HepG2 (cell line): ENCODE data around the gene SNRPD3. TPM values are rescaled to one million over a fixed set of nuclear protein-coding genes. Genes with fewer than 3 reads are reported as not detected.

ENCODE experiments used
- ARID5B ChIP-seq: IDR thresholded peaks from 2 replicates; pipeline ENCODE4 v1.4.0; 2020; ENCODE audit warnings: mild to moderate bottlenecking, missing genetic modification reagents
- ETS1 ChIP-seq: sonication (generic); formaldehyde crosslinking; IDR thresholded peaks from 2 replicates; pipeline ENCODE4 v1.4.0; 2020; ENCODE audit warnings: missing genetic modification reagents
- ETV6 ChIP-seq: sonication (generic); formaldehyde crosslinking; conservative IDR thresholded peaks from 2 replicates; pipeline ENCODE4 v1.4.0; 2020; ENCODE audit warnings: missing genetic modification reagents
- FUBP1 ChIP-seq: sonication (generic); formaldehyde crosslinking; IDR thresholded peaks from 2 replicates; pipeline ENCODE4 v1.5.1; 2020; ENCODE audit warnings: missing genetic modification reagents, mild to moderate bottlenecking, borderline replicate concordance
- GATAD1 ChIP-seq: IDR thresholded peaks from 2 replicates; pipeline ENCODE4 v1.6.1; 2016; ENCODE audit warnings: missing genetic modification reagents, missing compliant biosample characterization
- IRX3 ChIP-seq: sonication (generic); formaldehyde crosslinking; IDR thresholded peaks from 2 replicates; pipeline ENCODE4 v1.8.1; 2023; ENCODE audit warnings: mild to moderate bottlenecking, low read depth, missing genetic modification reagents, borderline replicate concordance
- JDP2 ChIP-seq: sonication (generic); formaldehyde crosslinking; IDR thresholded peaks from 2 replicates; pipeline ENCODE4 v1.8.1; 2022; ENCODE audit warnings: missing genetic modification reagents, borderline replicate concordance
- NKX3-1 ChIP-seq: sonication (generic); formaldehyde crosslinking; IDR thresholded peaks from 2 replicates; pipeline ENCODE4 v1.5.0; 2020; ENCODE audit warnings: missing genetic modification reagents
- PRPF4 ChIP-seq: fragments of 200-400 bp; formaldehyde crosslinking; IDR thresholded peaks from 2 replicates; pipeline ENCODE4 v1.6.1; 2016; ENCODE audit warnings: low read length, low read depth; ENCODE audit not compliant: poor library complexity, severe bottlenecking
- SOX13 ChIP-seq, 3 experiments: fragments of 450-650 bp in 1 of 3; sonication (generic) in 1 of 3; formaldehyde crosslinking in 1 of 3; IDR thresholded peaks in 2 of 3; conservative IDR thresholded peaks in 1 of 3; 2 replicates each; pipeline versions ENCODE4 v1.5.0 to v1.6.1; 2016 to 2020; ENCODE audit warnings: antibody characterized with exemption in 1 of 3, mild to moderate bottlenecking in 1 of 3, missing compliant biosample characterization in 1 of 3, missing genetic modification reagents in 1 of 3, moderate library complexity in 1 of 3
- TBX2 ChIP-seq: sonication (generic); formaldehyde crosslinking; IDR thresholded peaks from 2 replicates; pipeline ENCODE4 v1.5.0; 2020; ENCODE audit warnings: missing genetic modification reagents, mild to moderate bottlenecking, borderline replicate concordance
- TP53 ChIP-seq: sonication (generic); formaldehyde crosslinking; conservative IDR thresholded peaks from 2 replicates; pipeline ENCODE4 v1.4.0; 2020; ENCODE audit warnings: missing genetic modification reagents
- USF2 ChIP-seq, 2 experiments: sonication (generic) in 1 of 2; formaldehyde crosslinking in 1 of 2; IDR thresholded peaks; 2 replicates each; pipeline versions ENCODE4 v1.5.1 to v1.6.1; 2011 to 2020; ENCODE audit warnings: borderline replicate concordance in 1 of 2, low read depth in 1 of 2, low read length in 1 of 2, mild to moderate bottlenecking in 1 of 2, missing genetic modification reagents in 1 of 2, moderate library complexity in 1 of 2
- ZC3H4 ChIP-seq: sonication (generic); formaldehyde crosslinking; IDR thresholded peaks from 2 replicates; pipeline ENCODE4 v1.4.0; 2020; ENCODE audit warnings: missing genetic modification reagents, borderline replicate concordance
- ZFP41 ChIP-seq: sonication (generic); formaldehyde crosslinking; IDR thresholded peaks from 2 replicates; pipeline ENCODE4 v1.4.0; 2020; ENCODE audit warnings: mild to moderate bottlenecking, missing genetic modification reagents, borderline replicate concordance
- ZNF839 ChIP-seq: sonication (generic); formaldehyde crosslinking; IDR thresholded peaks from 2 replicates; pipeline ENCODE4 v1.4.0; 2020; ENCODE audit warnings: missing genetic modification reagents, mild to moderate bottlenecking, borderline replicate concordance
- polyA plus RNA-seq, 8 experiments: library from polyadenylated mRNA; depleted of rRNA in 3 of 8; stranded (reverse) in 7 of 8; unstranded in 1 of 8; fragments of >200 nt; fragmentation: Illumina TruSeq in 4 of 8; extraction: Trizol in 4 of 8; gene quantifications; 2 replicates each; pipeline versions ENCODE4 v1.2.1 to v1.2.3, GENCODE V29; 2011 to 2016; ENCODE audit warnings: low read depth in 4 of 8, missing spikeins in 1 of 8, mixed read lengths in 1 of 8; ENCODE audit not compliant: insufficient read depth in 1 of 8
- total RNA-seq, 5 experiments: library from RNA; depleted of rRNA; stranded (reverse); fragments of >200 nt; fragmentation: Illumina TruSeq; extraction: Trizol; gene quantifications; 2 replicates each; pipeline ENCODE4 v1.2.3, GENCODE V29; 2016; ENCODE audit warnings: low read depth in 1 of 5

The SNRPD3 gene
- total and polyA plus RNA-seq, 2 of the 13 experiments (the other 11 are each of a cell fraction or from before 2014, with no cell fraction given), result 110 to 209 TPM

GRCh38 chr22:24550028-24550901 lies 5.5 kb upstream of the SNRPD3 start (continued):
- peak; percentile 30; the same call in 1 of the 2 replicates for TF ChIP-seq USF2 (IDR thresholded peaks at IDR 0.05; ENCODE audit: low read depth, low read length)
- TF ChIP-seq USF2 (CRISPR knock-in tag; IDR thresholded peaks at IDR 0.05; ENCODE audit: borderline replicate concordance), result peak; percentile 61; the same call in 1 of the 2 replicates
- TF ChIP-seq PRPF4, result no peak
- no peak; the same call in 1 of the 2 replicates for TF ChIP-seq ZC3H4 (CRISPR knock-in tag)
- TF ChIP-seq TBX2 (CRISPR knock-in tag), result peak; percentile 88
- no peak for TF ChIP-seq TP53
- TF ChIP-seq FUBP1 (CRISPR knock-in tag), result no peak; the same call in 1 of the 2 replicates
- TF ChIP-seq SOX13 (IDR thresholded peaks at IDR 0.05), result peak; percentile 88
- TF ChIP-seq SOX13 (CRISPR knock-in tag; conservative IDR thresholded peaks at IDR 0.05 in 1 of 2, IDR thresholded peaks at IDR 0.05 in 1 of 2), result peak in 1 of 2 experiments; percentile 90; a peak in 2 of 4 replicates
- peak; percentile 92 for TF ChIP-seq ARID5B (CRISPR knock-in tag)
- TF ChIP-seq ZNF839, result no peak; the same call in 1 of the 2 replicates
- 0 out of 2 replicates have a peak, but pooled peaks have one; percentile 11 for TF ChIP-seq ETS1 (CRISPR knock-in tag)
- TF ChIP-seq NKX3-1 (CRISPR knock-in tag), result no peak; the same call in 1 of the 2 replicates
- no peak for TF ChIP-seq JDP2
- TF ChIP-seq GATAD1 (CRISPR knock-in tag), result peak; percentile 61
- 0 out of 2 replicates have a peak, but pooled peaks have one; percentile 72 for TF ChIP-seq IRX3 (CRISPR knock-in tag)
- no peak for TF ChIP-seq ETV6 (CRISPR knock-in tag)
- no peak; the same call in 1 of the 2 replicates for TF ChIP-seq ZFP41 (CRISPR knock-in tag)
